Fibroblast of lung (primary cell): ENCODE measurements around the gene ZNF23. TPM values are rescaled to one million over a fixed set of nuclear protein-coding genes. Genes with fewer than 3 reads are reported as not detected.

ENCODE experiments used
- DNase-seq, 2 donors: peaks; one replicate each; pipeline versions ENCODE4 v3.0.0 to v3.0.0-alpha.2; 2010; ENCODE audit warnings: low read depth in 2 of 2
- H2AFZ ChIP-seq: 2 replicates; pipeline ENCODE4 v1.5.1; 2012; ENCODE audit warnings: low read length, control low read depth, inconsistent platforms
- H3K27ac ChIP-seq: 2 replicates; pipeline ENCODE4 v1.5.1; 2011; ENCODE audit warnings: low read length, control low read depth; ENCODE audit not compliant: insufficient read depth
- H3K27me3 ChIP-seq: 2 replicates; pipeline ENCODE4 v1.5.1; 2011; ENCODE audit warnings: mild to moderate bottlenecking, low read length; ENCODE audit not compliant: control insufficient read depth, insufficient read depth
- H3K36me3 ChIP-seq: 2 replicates; pipeline ENCODE4 v1.5.1; 2011; ENCODE audit warnings: low read length; ENCODE audit not compliant: control insufficient read depth, insufficient read depth
- H3K4me1 ChIP-seq: 2 replicates; pipeline ENCODE4 v1.5.1; 2011; ENCODE audit warnings: low read length; ENCODE audit not compliant: control insufficient read depth, insufficient read depth; ENCODE audit errors: extremely low read depth
- H3K4me2 ChIP-seq: 2 replicates; pipeline ENCODE4 v1.5.1; 2011; ENCODE audit warnings: low read length, control low read depth; ENCODE audit not compliant: insufficient read depth; ENCODE audit errors: extremely low read depth
- H3K4me3 ChIP-seq, 4 experiments: fragments of 200-600 bp in 1 of 4; sonication (generic) in 1 of 4; replicated peaks in 1 of 4; 2 replicates each; pipeline ENCODE4 v1.5.1; 2011 to 2016; ENCODE audit warnings: low read length in 4 of 4, low read depth in 3 of 4, mild to moderate bottlenecking in 3 of 4, control low read depth in 2 of 4, inconsistent platforms in 1 of 4, mixed read lengths in 1 of 4; ENCODE audit not compliant: insufficient read depth in 1 of 4; ENCODE audit errors: control extremely low read depth in 1 of 4
- H3K79me2 ChIP-seq: 2 replicates; pipeline ENCODE4 v1.5.1; 2012; ENCODE audit warnings: mild to moderate bottlenecking, low read length, inconsistent platforms; ENCODE audit not compliant: control insufficient read depth, insufficient read depth
- H3K9ac ChIP-seq: 2 replicates; pipeline ENCODE4 v1.5.1; 2011; ENCODE audit warnings: mild to moderate bottlenecking, low read length, control low read depth; ENCODE audit not compliant: insufficient read depth
- H3K9me3 ChIP-seq: 2 replicates; pipeline ENCODE4 v1.5.1; 2012; ENCODE audit warnings: low read depth, low read length; ENCODE audit not compliant: control insufficient read depth, insufficient read depth
- H4K20me1 ChIP-seq: 2 replicates; pipeline ENCODE4 v1.5.1; 2011; ENCODE audit warnings: low read length; ENCODE audit not compliant: control insufficient read depth, insufficient read depth; ENCODE audit errors: extremely low read depth
- EZH2 ChIP-seq: IDR thresholded peaks from 2 replicates; pipeline ENCODE4 v1.5.1; 2012; ENCODE audit warnings: low read length, control low read depth, mild to moderate bottlenecking; ENCODE audit errors: missing control alignments
- polyA plus RNA-seq, 2 donors: library from polyadenylated mRNA; depleted of rRNA in 1 of 2; stranded (reverse) in 1 of 2; unstranded in 1 of 2; fragments of >200 nt; gene quantifications; 2 replicates each; pipeline ENCODE4 v1.2.1, GENCODE V29; 2011 to 2012; ENCODE audit warnings: missing spikeins in 1 of 2
- total RNA-seq: library from RNA; depleted of rRNA; stranded (reverse); fragments of >200 nt; gene quantifications from 2 replicates; pipeline ENCODE4 v1.2.1, GENCODE V29; 2014
- TF ChIP-seq, protein P1 (sequence below), 2 donors: IDR thresholded peaks in 1 of 2; conservative IDR thresholded peaks in 1 of 2; 1 replicate in 1 of 2; 2 replicates in 1 of 2; pipeline ENCODE4 v1.5.1; 2011 to 2012; ENCODE audit warnings: low read length in 2 of 2, control low read depth in 1 of 2, inconsistent platforms in 1 of 2, low read depth in 1 of 2, mild to moderate bottlenecking in 1 of 2

Gene ZNF23
- total and polyA plus RNA-seq, 2 donors (not counting 1 experiment from before 2014, with no cell fraction given): 12.2 to 24.8 TPM

DNA sequence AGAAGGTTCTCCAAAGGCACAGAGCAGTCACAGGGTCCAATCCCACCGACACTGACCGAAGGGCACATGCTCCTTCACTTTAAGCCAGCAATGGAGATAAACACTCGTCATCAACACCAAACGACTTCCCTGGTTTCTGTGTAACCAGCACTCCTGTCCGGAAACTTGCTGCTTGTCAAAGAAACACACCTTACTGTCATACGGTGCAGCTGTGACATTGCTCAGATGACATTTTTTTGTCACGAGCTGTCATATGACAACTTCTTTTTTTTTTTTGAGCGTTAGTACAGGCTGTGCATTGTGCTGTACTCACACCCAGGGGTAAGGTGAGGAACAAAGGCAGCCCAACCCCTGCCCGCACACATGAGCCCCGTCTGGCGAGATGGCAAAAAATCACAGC is 59.4 kb downstream of the ZNF23 start:
- Histone ChIP-seq H3K4me2 (no peak overlapping the region), H2AFZ (no peak overlapping the region), H3K27me3 (no peaks in the 10 kb centered on the region), H3K79me2 (no peaks in the 10 kb centered on the region), H4K20me1 (no peaks in the 10 kb centered on the region), H3K4me1 (no peaks in the 10 kb centered on the region), H3K9ac (no peak overlapping the region), H3K27ac (no peak overlapping the region), H3K9me3 (no peaks in the 10 kb centered on the region), H3K36me3 (no peaks in the 10 kb centered on the region), H3K4me3 (no peak overlapping the region)
- DNase-seq: no peak
- no peak for TF ChIP-seq EZH2
- TF ChIP-seq, protein P1, sequence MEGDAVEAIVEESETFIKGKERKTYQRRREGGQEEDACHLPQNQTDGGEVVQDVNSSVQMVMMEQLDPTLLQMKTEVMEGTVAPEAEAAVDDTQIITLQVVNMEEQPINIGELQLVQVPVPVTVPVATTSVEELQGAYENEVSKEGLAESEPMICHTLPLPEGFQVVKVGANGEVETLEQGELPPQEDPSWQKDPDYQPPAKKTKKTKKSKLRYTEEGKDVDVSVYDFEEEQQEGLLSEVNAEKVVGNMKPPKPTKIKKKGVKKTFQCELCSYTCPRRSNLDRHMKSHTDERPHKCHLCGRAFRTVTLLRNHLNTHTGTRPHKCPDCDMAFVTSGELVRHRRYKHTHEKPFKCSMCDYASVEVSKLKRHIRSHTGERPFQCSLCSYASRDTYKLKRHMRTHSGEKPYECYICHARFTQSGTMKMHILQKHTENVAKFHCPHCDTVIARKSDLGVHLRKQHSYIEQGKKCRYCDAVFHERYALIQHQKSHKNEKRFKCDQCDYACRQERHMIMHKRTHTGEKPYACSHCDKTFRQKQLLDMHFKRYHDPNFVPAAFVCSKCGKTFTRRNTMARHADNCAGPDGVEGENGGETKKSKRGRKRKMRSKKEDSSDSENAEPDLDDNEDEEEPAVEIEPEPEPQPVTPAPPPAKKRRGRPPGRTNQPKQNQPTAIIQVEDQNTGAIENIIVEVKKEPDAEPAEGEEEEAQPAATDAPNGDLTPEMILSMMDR (conservative IDR thresholded peaks at IDR 0.05 in 1 of 2, IDR thresholded peaks at IDR 0.05 in 1 of 2; ENCODE audit: low read depth in 1 of 2, low read length in 2 of 2): no peak

GRCh38 chr16:71402007-71402406 is 60.0 kb downstream of the ZNF23 start:
- H3K27ac ChIP-seq: no peak overlapping the region
- no peaks in the 10 kb centered on the region for H3K4me1 ChIP-seq
- no peak overlapping the region for H3K9ac ChIP-seq
- DNase-seq: no peak
- H3K4me2 ChIP-seq: no peak overlapping the region
- TF ChIP-seq, protein P1 (conservative IDR thresholded peaks at IDR 0.05 in 1 of 2, IDR thresholded peaks at IDR 0.05 in 1 of 2; ENCODE audit: low read depth in 1 of 2, low read length in 2 of 2): no peak
- TF ChIP-seq EZH2: no peak
- H2AFZ ChIP-seq: no peak overlapping the region
- H3K4me3 ChIP-seq: no peak overlapping the region
- H3K36me3 ChIP-seq: no peaks in the 10 kb centered on the region
- no peaks in the 10 kb centered on the region for H3K9me3 ChIP-seq
- H4K20me1 ChIP-seq: no peaks in the 10 kb centered on the region
- no peaks in the 10 kb centered on the region for H3K79me2 ChIP-seq
- no peaks in the 10 kb centered on the region for H3K27me3 ChIP-seq

DNA sequence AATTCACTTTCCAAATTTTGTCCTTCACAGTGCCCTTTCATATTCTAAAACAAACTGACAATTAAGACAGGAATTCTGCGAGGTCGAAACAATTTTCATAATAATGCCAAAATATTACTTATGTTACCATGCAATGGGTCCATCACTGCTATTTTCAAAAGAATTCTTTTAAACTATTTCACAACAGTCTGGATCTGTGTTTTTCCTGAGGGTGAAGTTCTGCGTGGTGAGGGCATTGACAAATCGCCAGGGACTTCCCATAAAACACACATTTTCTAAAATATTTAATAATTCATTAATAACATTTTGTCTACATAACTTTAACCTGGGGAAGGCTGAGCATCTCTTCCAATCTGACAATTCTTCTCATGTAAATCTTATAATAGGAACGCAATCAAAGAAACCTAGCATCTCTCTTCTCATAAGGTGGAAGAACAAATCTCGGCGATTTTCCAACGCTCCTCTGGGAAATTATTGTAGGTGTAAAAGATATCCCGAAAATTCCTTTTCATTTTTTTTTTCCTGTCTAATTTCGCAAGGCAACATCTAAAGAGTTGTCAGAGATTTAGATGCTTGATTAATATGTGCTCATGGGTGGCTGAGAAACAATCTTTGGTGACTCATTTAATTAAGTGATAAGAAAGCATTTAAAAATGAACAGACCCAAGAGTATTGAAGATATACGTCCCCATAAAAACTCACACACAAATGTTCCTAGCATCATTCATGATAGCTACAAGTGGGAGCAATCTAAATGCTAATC is 62.1 kb downstream of the ZNF23 start:
- TF ChIP-seq, protein P1 (conservative IDR thresholded peaks at IDR 0.05 in 1 of 2, IDR thresholded peaks at IDR 0.05 in 1 of 2; ENCODE audit: low read depth in 1 of 2, low read length in 2 of 2): no peak
- TF ChIP-seq EZH2: no peak
- Histone ChIP-seq H3K79me2 (no peaks in the 10 kb centered on the region), H3K4me3 (no peak overlapping the region), H3K27ac (no peak overlapping the region), H3K4me1 (no peaks in the 10 kb centered on the region), H4K20me1 (no peaks in the 10 kb centered on the region), H3K36me3 (no peaks in the 10 kb centered on the region), H3K4me2 (no peak overlapping the region), H3K9ac (no peak overlapping the region), H3K9me3 (no peaks in the 10 kb centered on the region), H3K27me3 (no peaks in the 10 kb centered on the region), H2AFZ (no peak overlapping the region)
- DNase-seq: no peak

Other genes with a start within 250 kb of the ZNF23 start
- gene HYDIN, start 231.5 kb downstream of the ZNF23 start, total RNA-seq: 1.3 and 1.7 TPM in 2 replicates
- gene HYDIN, start 231.5 kb downstream of the ZNF23 start, polyA plus RNA-seq: 0.26 and 0.54 TPM in 2 replicates
- 29.2 and 29.5 TPM in 2 replicates for gene CMTR2, start 172.8 kb downstream of the ZNF23 start, total RNA-seq
- gene CMTR2, start 172.8 kb downstream of the ZNF23 start, polyA plus RNA-seq: 18.0 and 22.1 TPM in 2 replicates
- gene CALB2, start 103.5 kb downstream of the ZNF23 start, total RNA-seq: 0.51 and 1.3 TPM in 2 replicates
- gene CALB2, start 103.5 kb downstream of the ZNF23 start, polyA plus RNA-seq: 0.58 and 1.2 TPM in 2 replicates
- not detected in 2 replicates for gene TLE7, start 20.2 kb downstream of the ZNF23 start, total RNA-seq
- gene TLE7, start 20.2 kb downstream of the ZNF23 start, polyA plus RNA-seq: not detected in 2 replicates
- gene ZNF19, start 27.1 kb upstream of the ZNF23 start, total RNA-seq: 3.3 and 3.9 TPM in 2 replicates
- gene ZNF19, start 27.1 kb upstream of the ZNF23 start, polyA plus RNA-seq: 1.3 and 1.8 TPM in 2 replicates
- not detected in 2 replicates for gene CHST4, start 64.2 kb upstream of the ZNF23 start, total RNA-seq
- not detected in 2 replicates for gene CHST4, start 64.2 kb upstream of the ZNF23 start, polyA plus RNA-seq
- gene TAT, start 114.8 kb upstream of the ZNF23 start, total RNA-seq: not detected in 2 replicates
- not detected in 2 replicates for gene TAT, start 114.8 kb upstream of the ZNF23 start, polyA plus RNA-seq
- gene MARVELD3, start 163.9 kb upstream of the ZNF23 start, total RNA-seq: not detected in 2 replicates
- not detected in 2 replicates for gene MARVELD3, start 163.9 kb upstream of the ZNF23 start, polyA plus RNA-seq